Hypothalamus (tissue), 51 donors: ENCODE measurements around the gene BRMS1.
"Not testable (repeated sequence)": the region's sequence is repeated elsewhere in the genome, so short reads cannot be mapped to it uniquely, and the experiment has no call there.

Experiments used
- DNase-seq, 51 donors: peaks; one replicate each; lab custom pipeline; 2025; lab: John Stamatoyannopoulos, UW

The BRMS1 gene

DNA sequence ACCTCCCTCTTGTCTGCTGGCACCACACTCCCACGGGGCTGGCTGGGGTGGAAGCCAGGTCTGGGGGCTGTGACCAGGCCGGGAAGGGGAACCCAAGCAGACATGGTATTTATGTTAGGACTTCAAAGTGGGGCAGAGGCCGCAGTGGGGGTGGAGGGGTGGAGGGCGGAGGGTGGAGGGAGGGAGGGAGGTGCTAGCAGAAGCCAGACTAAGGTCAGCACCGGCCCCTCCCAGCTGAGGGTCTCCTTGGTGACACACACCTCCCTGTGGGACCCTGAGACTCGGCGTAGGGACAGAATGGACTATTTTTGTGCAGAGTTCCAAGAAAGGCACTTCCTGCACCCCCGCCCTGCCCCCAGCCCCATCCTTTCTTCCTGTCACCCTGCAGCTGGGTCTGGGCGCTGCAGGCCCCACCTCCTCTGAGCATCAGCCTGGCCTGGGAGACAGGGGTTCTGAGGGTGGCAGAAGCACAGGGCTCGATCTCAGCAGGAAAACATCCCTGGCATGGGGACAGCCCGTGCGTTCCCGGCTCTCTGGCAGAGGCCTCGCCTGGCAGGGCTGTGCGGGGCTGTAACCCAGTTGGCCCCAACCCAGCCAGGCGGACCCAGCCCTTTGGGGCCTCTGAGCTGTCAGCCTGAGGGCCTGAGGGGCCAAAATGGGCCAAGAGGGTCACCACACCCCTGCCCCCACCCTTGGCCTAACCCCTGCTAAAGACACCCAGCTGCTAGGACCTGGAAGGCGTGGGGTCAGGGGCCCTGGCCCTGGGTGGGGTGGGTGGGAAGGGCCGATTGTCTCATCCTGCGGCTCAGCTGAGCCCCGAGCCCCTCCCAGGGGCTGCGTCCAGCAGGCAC is 18.4 kb downstream of the BRMS1 start:
- DNase-seq: peak in 1 of 51 donors; percentile 19

DNA sequence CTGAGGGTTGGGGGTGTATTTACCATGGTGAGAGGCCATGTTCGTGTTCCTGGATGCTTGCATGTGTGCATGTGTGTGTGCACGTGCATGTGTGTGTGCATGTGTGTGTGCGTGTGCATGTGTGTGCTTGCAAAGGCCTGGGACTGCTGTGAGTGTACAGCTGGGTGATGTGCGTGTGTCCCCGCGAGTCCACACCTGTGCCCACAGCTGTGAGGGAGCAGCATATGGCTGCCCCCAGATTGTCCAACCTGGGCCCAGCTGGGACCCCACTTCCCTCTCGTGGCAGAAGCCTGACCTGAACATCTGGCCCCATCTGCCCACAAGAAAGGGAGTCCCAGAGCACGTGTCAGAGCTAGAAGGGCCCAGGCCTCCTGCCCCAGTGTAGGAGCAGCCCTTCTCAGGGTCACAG is 19.6 kb downstream of the BRMS1 start:
- no peak for DNase-seq

- DNase-seq: no peak
These were observed 20.2 kb downstream of the BRMS1 start for GRCh38 chr11:66324664-66325063.

GRCh38 chr11:66323684-66324083 is 21.2 kb downstream of the BRMS1 start:
- no peak for DNase-seq

GRCh38 chr11:66322732-66323427 is 22.0 kb downstream of the BRMS1 start:
- no peak for DNase-seq

GRCh38 chr11:66321606-66322005 is 23.3 kb downstream of the BRMS1 start:
- DNase-seq: no peak

GRCh38 chr11:66320748-66321147 is 24.2 kb downstream of the BRMS1 start:
- DNase-seq: not testable (repeated sequence)

- DNase-seq: not testable (repeated sequence)
These were observed 24.6 kb downstream of the BRMS1 start for GRCh38 chr11:66320289-66320688.

DNA sequence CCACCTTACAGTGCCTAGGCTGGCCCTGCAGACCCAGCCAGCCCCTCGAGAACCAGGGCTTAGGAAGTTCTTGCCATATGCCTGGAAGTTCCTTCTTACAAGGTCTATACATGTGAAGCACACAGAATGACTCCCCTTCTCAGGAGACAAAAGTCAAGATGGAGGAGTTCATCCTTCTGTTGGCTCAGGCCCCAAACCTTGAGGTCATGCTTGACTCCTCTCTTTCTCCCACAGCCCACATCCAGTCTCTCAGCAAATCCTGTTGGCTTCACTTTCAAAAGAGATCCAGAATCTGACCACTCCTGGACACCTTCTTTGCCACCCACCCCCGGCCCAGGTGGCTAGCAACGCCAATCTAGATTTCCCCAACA is 26.3 kb downstream of the BRMS1 start:
- DNase-seq: no peak

DNA sequence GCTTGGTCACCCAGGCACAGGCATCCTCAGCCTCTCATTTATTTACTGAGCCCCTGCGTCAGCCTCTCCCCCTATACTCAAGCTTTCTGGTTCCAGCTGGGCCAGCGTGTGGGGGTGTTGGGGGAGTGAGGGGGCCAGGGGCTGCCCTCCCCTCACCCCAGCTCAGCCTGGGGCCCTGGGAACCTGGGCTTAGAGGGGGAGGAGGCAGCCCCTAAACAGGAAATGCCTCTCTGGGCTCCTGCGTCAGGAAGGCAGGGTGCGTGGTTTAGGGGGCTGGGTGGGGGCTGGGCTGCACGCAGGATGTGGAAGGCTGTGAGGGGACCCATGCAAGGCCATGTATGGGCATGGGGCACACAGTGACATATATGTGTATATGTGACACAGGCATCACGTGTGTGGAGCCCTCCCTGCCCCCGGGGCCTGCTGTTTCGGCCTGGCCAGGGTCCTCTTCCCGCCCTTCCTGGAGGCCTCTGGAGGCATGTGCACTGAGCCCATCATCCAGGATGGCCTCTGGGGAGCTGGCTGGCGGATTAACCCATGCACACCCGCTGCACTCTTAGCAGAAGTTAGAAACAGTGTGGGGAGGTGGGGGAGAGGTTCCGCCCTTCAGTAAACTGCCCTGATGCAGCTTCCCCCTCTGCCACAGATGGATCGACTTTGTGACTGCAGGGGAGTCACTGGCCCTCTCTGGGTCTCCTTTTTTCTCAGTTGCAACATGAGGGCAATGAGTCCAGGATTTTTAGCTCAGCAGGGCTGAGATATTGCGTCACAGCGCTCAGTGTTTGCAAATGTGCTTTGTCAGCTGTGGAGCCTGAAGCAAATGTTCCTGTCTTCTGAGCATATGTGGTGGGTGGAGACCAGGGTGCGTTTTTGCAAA is 26.9 kb downstream of the BRMS1 start:
- DNase-seq: peak in 2 of 51 donors; percentile 16 to 23

DNA sequence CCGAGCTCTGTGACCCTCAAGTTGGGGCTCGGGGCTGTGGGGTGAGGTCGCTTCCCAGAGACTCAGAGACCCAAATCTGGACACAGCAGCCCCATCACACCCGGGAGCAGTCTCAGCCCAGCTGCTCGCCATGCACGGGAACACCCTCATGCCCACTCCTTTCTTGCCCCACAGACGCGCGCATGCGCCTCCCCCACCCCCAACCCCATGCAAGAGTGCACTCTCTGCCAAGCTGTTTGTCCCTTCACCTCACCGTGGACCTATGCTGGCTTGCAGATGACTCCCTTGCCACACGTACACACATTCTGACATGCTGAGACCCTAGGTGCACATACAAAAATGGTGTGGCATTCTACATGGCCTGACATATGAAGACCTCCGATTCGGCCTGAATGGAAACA is 27.6 kb downstream of the BRMS1 start:
- peak in 3 of 51 donors; percentile 15 to 26 (median 22) for DNase-seq

GRCh38 chr11:66316849-66317251 is 28.1 kb downstream of the BRMS1 start, which contains the start of gene CD248:
CD248 (minus strand) TSS chr11:66317044; CDS start chr11:66317027, 17 bp downstream.
- DNase-seq: peak in 16 of 51 donors; percentile 13 to 51 (median 28)

GRCh38 chr11:66315921-66316811 is 28.7 kb downstream of the BRMS1 start:
- DNase-seq: no peak

DNA sequence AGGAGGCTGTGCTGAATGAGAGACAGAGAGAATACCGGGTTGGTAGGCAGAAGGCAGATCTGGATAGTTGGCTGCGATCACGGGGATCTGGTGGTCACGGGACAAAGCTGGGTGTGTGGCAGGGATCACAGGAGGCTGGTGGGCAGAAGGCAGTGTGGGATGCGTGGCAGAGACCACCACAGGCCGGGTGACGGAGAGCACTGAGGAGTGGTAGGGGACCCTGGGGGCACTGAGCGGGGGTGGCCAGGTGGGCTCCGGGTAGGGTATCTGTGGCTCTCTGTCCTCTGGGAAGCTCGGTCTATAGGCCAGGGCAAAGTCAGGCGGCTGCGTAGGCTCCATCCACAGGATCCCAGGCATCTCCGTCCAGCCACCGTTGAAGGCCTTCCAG is 29.4 kb downstream of the BRMS1 start:
- DNase-seq: no peak

- no peak for DNase-seq
These were observed 30.1 kb downstream of the BRMS1 start for GRCh38 chr11:66314561-66315497.

DNA sequence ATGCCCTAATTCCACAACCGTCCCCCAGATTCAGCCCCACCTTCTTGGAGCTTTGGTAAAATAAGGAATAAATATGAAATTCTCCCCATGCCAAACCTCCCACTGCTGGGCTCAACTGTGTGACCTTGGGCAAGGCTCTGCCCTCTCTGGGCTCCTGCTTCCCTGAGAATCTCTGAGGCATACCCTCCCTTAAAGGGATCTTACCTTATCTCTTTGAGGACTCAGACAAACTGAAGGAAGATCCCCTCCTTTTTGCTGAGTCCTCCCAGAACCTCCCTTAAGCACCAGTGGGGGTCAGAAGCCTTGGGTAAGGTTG is 30.8 kb downstream of the BRMS1 start:
- no peak for DNase-seq

GRCh38 chr11:66313321-66314185 is 31.4 kb downstream of the BRMS1 start:
- DNase-seq: no peak
